Measurements from ENCODE around the gene TALDO1.

The TALDO1 gene

GRCh38 chr11:769887-770641, 22.8 kb downstream of the TALDO1 start:
- Histone ChIP-seq H3K4me3 (ENCODE audit: low read length) (no peak overlapping the region), H3K9ac (ENCODE audit: low read length) (no peak overlapping the region), H3K27ac (ENCODE audit: low read depth, low read length) (no peak overlapping the region), H3K36me3 (ENCODE audit: control insufficient read depth, insufficient read depth, low read length) (peaks cover 22% of the 10 kb centered on the region), H3K27me3 (ENCODE audit: control insufficient read depth, insufficient read depth, low read length) (no peaks in the 10 kb centered on the region), H3K4me1 (ENCODE audit: control insufficient read depth, insufficient read depth, low read length) (no peaks in the 10 kb centered on the region)

GRCh38 chr11:770642-771616, 23.7 kb downstream of the TALDO1 start:
- H3K4me3 ChIP-seq (ENCODE audit: low read length): no peak overlapping the region
- H3K27ac ChIP-seq (ENCODE audit: low read depth, low read length): no peak overlapping the region
- peaks cover 21% of the 10 kb centered on the region for H3K36me3 ChIP-seq (ENCODE audit: control insufficient read depth, insufficient read depth, low read length)

DNA sequence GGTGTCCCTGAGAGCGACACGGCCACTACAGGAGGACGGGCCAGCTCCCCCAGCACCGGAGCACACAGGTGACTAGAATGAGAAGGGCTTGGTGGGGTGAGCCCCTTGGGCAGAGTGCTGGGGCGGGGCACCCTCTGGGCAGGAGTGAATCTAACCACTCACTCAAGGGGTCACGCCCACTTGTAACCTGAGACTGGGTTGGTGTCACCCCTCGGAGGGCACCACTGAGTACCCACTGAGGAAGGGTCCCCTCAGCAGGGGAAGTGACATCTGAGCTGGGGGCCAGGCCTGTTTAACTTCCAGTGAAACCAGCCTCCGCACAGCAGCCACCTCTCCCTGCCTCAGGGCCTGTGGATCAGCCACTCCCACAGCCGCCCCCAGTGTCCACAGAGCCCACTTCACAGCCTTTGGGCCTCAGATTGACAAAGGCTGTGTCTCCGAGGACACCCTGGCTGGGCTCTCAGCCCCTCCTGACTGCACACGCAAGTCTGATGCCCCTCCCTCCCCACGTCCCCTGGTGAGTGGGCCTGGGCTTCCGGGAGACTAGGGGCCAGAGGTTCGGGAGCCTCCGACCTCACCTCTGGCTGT, 24.4 kb downstream of the TALDO1 start:
- Histone ChIP-seq H3K9ac (ENCODE audit: low read length) (no peak overlapping the region), H3K27ac (ENCODE audit: low read depth, low read length) (no peak overlapping the region), H3K4me1 (ENCODE audit: control insufficient read depth, insufficient read depth, low read length) (peaks cover 2% of the 10 kb centered on the region), H3K4me3 (ENCODE audit: low read length) (no peak overlapping the region), H3K27me3 (ENCODE audit: control insufficient read depth, insufficient read depth, low read length) (no peaks in the 10 kb centered on the region), H3K36me3 (ENCODE audit: control insufficient read depth, insufficient read depth, low read length) (peaks cover 14% of the 10 kb centered on the region)

More at GRCh38 chr11:770642-771616, 23.7 kb downstream of the TALDO1 start:
- Histone ChIP-seq H3K4me1 (ENCODE audit: control insufficient read depth, insufficient read depth, low read length) (peaks cover 2% of the 10 kb centered on the region), H3K27me3 (ENCODE audit: control insufficient read depth, insufficient read depth, low read length) (no peaks in the 10 kb centered on the region), H3K9ac (ENCODE audit: low read length) (no peak overlapping the region)

DNA sequence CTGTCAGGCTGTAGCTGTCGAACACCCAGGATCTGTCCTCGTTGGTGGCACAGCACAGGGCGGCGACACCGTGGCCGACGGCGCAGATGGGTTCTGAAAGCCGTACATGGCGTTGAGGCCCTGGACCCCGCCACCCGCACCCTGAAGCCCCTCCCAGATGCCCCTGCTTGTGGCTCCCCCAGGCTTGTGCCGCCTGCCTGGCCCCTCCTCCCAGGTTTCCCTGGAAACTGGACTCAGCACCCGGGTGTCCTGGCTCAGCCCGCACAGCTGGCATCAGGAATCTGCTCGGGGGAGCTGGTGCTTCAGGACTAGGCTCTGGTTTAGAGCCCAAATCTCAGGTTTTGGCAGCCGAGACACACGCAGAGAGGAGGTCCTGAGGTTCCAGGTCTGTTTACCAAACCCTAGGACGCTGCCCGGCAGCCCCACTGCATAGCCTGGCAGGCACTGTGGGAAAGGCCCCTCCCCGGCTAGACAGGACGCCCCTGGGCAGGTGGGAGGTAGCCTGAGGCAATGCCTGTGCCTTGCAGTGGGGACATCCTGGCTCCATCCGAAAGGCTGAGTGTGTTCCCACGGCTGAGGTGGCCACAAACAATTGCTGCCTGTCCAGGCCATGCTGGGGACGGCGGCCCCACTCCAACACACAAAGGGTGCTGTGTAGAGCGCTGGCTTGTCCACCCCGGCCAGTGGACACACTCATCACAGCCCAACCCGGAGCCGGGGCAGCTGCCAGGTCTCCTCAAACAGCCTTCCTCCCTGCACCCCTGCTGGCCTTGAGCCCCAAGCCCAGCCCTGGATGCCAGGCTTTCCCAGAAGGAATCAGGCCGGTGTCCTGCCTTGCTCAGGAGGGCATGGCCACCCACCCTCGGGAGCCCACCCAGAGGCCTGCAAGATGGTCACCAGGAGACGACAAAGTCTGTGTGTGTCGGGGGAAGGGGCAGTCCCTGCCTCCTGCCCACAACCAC, 25.4 kb downstream of the TALDO1 start:
- peaks cover 13% of the 10 kb centered on the region for H3K36me3 ChIP-seq (ENCODE audit: control insufficient read depth, insufficient read depth, low read length)
- no peak overlapping the region for H3K27ac ChIP-seq (ENCODE audit: low read depth, low read length)
- H3K27me3 ChIP-seq (ENCODE audit: control insufficient read depth, insufficient read depth, low read length): no peaks in the 10 kb centered on the region
- H3K4me1 ChIP-seq (ENCODE audit: control insufficient read depth, insufficient read depth, low read length): peaks cover 2% of the 10 kb centered on the region
- no peak overlapping the region for H3K4me3 ChIP-seq (ENCODE audit: low read length)
- no peak overlapping the region for H3K9ac ChIP-seq (ENCODE audit: low read length)

DNA sequence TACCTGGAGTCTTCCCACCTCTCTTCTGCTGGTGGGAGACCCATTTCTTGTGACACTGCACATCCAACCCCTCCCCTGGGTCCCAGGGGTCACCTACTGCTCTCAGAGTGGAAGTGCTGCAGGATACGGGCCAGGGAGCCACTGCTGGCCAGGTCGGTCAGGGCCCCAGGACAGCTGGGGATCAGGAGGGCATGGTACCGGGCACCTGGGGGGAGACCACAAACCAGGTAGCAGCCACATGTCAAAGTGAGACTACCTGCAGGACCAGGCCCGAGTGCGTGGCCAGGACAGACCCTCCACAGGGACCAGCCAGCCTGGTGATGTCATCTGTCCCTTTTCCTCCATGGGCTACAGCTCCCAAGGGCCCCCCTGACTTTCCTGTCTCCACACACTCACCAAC, 26.2 kb downstream of the TALDO1 start:
- H3K4me3 ChIP-seq (ENCODE audit: low read length): no peak overlapping the region
- H3K36me3 ChIP-seq (ENCODE audit: control insufficient read depth, insufficient read depth, low read length): peaks cover 13% of the 10 kb centered on the region
- H3K27ac ChIP-seq (ENCODE audit: low read depth, low read length): no peak overlapping the region
- H3K9ac ChIP-seq (ENCODE audit: low read length): no peak overlapping the region
- no peaks in the 10 kb centered on the region for H3K27me3 ChIP-seq (ENCODE audit: control insufficient read depth, insufficient read depth, low read length)
- peaks cover 2% of the 10 kb centered on the region for H3K4me1 ChIP-seq (ENCODE audit: control insufficient read depth, insufficient read depth, low read length)

DNA sequence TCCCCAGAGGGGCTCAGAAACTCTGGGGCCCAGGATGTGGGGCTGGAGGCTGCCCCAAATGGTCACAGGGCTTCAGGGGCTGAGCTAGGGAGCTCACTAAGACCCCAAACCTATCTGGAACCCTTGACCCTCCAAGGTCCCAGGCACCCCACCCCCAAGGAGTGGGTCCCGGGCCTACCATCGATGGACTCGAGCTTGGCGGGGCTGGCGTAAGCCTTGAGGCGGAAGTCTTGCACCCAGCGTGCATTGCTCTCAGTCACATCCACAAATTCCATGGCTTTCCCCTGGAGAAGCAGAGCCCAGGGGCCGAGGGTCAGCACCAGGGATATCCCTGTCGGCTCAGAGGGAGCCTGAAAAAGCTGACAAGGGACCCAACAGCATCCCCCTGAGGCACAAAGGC, 26.6 kb downstream of the TALDO1 start:
- H3K4me3 ChIP-seq (ENCODE audit: low read length): no peak overlapping the region
- peaks cover 2% of the 10 kb centered on the region for H3K4me1 ChIP-seq (ENCODE audit: control insufficient read depth, insufficient read depth, low read length)
- no peak overlapping the region for H3K9ac ChIP-seq (ENCODE audit: low read length)
- H3K36me3 ChIP-seq (ENCODE audit: control insufficient read depth, insufficient read depth, low read length): peaks cover 13% of the 10 kb centered on the region
- H3K27me3 ChIP-seq (ENCODE audit: control insufficient read depth, insufficient read depth, low read length): no peaks in the 10 kb centered on the region
- H3K27ac ChIP-seq (ENCODE audit: low read depth, low read length): no peak overlapping the region

DNA sequence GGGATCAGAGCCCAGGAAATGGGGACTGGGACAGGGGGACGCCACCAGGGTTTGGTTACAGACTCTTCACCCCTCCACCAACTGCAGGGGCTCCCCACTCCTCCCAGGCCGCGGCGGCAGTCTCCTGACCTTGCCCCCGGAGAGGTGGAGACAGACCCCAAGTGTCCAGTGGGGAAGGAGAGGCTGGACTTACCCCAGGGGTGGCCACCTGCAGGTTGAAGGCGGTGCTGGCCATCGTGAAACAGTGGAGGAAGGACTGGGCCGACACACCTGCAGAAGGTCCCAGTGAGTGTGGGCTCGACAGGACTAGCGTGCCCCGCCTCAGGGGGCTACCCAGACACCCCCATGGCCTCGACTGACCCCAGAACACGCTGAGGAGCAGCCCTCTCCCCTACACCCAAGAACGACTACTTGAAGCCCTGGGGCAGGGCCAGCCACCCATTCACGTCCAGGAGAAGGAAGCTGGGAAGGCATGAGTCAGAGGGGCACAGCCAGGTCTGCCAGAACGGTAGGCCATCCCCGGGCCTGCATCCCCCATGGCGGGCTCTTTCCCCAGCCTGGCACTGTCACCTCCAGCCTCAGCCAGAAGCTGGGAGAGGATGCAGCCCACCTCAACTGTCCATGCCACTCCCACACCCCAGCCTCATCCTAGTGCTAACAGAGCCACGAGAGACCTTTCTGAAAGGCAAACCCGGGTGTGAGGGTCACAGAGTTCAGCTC, 27.8 kb downstream of the TALDO1 start:
- Histone ChIP-seq H3K4me1 (ENCODE audit: control insufficient read depth, insufficient read depth, low read length) (peaks cover 2% of the 10 kb centered on the region), H3K36me3 (ENCODE audit: control insufficient read depth, insufficient read depth, low read length) (peaks cover 10% of the 10 kb centered on the region), H3K27ac (ENCODE audit: low read depth, low read length) (no peak overlapping the region), H3K27me3 (ENCODE audit: control insufficient read depth, insufficient read depth, low read length) (no peaks in the 10 kb centered on the region), H3K4me3 (ENCODE audit: low read length) (no peak overlapping the region), H3K9ac (ENCODE audit: low read length) (no peak overlapping the region)

DNA sequence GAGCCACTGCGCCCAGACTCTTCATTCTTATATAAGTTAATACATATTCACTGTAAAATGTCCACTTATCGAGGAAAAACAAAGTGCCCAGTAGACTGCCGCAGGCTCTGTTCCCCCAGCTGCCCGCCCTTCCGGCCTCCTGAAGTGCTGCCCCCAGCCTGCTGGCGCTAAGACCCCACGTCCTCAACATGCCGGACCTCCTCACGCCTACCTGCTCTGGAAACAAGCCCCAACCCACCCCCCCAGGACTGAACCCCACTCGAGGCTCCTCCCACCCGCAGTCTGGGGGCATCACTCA, 28.9 kb downstream of the TALDO1 start:
- Histone ChIP-seq H3K27ac (ENCODE audit: low read depth, low read length) (no peak overlapping the region), H3K4me3 (ENCODE audit: low read length) (peak overlapping the region; percentile 82), H3K9ac (ENCODE audit: low read length) (peak overlapping the region; percentile 53), H3K4me1 (ENCODE audit: control insufficient read depth, insufficient read depth, low read length) (peaks cover 2% of the 10 kb centered on the region), H3K27me3 (ENCODE audit: control insufficient read depth, insufficient read depth, low read length) (no peaks in the 10 kb centered on the region), H3K36me3 (ENCODE audit: control insufficient read depth, insufficient read depth, low read length) (peaks cover 4% of the 10 kb centered on the region)

DNA sequence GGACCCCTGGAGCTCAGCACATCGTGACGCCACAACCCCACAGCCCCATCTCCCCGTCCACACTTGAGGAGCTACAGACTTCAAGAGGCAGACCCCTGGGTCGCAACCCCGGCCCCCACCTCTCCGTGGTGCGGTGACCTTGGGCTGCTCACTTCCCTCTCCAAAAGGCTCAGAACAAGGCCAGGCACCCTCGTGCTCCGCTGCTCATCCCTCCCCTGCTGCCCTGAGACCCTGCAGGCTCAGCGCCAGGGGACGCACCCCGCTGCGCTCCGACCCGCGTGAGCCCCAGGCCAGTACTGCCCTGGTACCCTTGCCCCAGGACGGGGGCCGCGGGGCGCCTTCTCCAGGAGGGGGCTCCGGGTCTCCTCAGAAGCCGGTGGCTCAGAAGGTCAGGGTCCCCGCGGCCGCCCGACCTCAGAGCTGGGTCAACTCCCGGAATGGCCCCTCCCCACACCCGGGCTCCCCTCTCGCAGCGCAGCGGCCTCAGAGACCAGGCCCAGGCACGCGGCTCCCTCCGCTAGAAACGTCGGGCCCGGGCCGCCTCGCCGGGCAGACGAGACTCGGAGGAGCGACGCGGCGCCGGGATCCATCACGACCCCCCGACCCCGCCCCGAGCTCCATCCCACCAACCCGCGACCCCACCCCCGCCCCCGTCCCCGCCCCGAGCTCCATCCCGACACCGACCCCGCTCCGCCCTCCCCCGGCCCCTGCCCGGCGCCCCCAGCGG, 29.5 kb downstream of the TALDO1 start:
- Histone ChIP-seq H3K36me3 (ENCODE audit: control insufficient read depth, insufficient read depth, low read length) (peaks cover 4% of the 10 kb centered on the region), H3K9ac (ENCODE audit: low read length) (peak overlapping the region; percentile 53), H3K4me3 (ENCODE audit: low read length) (peak overlapping the region; percentile 82), H3K27ac (ENCODE audit: low read depth, low read length) (peak overlapping the region; percentile 80), H3K27me3 (ENCODE audit: control insufficient read depth, insufficient read depth, low read length) (no peaks in the 10 kb centered on the region), H3K4me1 (ENCODE audit: control insufficient read depth, insufficient read depth, low read length) (peaks cover 2% of the 10 kb centered on the region)

DNA sequence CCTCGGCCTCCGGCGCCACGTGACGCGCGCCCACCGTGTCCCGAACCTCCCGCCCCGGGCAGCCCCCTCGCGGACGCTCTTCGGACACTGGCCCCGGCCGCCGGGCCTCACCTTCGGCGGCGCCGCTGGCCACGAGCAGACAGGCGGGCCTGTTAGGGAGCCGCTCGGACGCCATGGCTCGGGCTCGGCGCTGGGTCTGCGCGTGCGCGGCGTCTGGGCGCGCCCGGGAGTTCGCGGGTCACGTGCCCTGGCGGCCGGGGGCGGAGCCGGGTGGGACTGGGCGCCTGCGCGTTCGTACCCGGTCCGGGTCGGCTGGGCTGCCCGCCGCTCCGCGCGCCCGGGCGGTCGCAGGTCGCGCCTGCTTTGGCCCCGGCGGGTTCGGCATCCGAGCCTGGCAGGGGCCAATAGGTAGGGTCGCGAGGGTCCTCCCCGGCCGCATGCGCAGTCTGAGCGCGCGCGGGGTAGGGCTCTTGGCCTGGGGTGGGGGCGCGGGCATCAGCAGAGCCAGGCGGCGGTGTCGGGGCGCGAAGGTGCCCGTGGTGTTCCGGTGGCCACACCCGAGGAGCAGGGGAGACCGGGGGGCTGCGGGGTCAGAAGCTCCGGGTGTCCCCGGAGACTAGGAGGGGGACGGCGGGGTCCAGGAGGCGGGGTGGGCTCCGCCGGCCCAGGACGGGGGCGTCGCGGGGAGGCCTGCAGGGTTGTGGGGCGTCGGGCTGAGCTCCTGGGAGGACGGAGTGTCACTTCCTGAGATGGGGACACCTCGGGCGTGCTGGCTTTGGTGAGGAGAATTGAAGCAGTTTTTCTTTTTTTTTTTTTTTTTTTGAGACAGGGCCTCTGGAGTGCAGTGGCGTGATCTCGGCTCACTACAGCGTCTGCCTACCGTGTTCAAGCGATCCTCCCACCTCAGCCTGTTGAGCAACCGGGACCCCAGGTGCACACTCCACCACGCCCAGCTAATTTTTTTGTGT, 30.3 kb downstream of the TALDO1 start, which contains the start of gene GATD1:
Gene GATD1, minus strand, starts transcription at position 200 of the 968 bp plus-strand sequence. Its CDS starts 25 bp downstream, at position 175.
- Histone ChIP-seq H3K27me3 (ENCODE audit: control insufficient read depth, insufficient read depth, low read length) (no peaks in the 10 kb centered on the region), H3K36me3 (ENCODE audit: control insufficient read depth, insufficient read depth, low read length) (peaks cover 2% of the 10 kb centered on the region), H3K9ac (ENCODE audit: low read length) (peak within 1 kb of the TSS; percentile 53), H3K4me1 (ENCODE audit: control insufficient read depth, insufficient read depth, low read length) (peaks cover 2% of the 10 kb centered on the region), H3K4me3 (ENCODE audit: low read length) (peak within 1 kb of the TSS; percentile 82), H3K27ac (ENCODE audit: low read depth, low read length) (peak within 1 kb of the TSS; percentile 80)

All from rectal smooth muscle tissue (tissue), 1 donor.